ENCODE results near the gene CDY1.
"Not testable (repeated sequence)": the region's sequence is repeated elsewhere in the genome, so short reads cannot be mapped to it uniquely, and the experiment has no call there.

Gene CDY1, protein sequence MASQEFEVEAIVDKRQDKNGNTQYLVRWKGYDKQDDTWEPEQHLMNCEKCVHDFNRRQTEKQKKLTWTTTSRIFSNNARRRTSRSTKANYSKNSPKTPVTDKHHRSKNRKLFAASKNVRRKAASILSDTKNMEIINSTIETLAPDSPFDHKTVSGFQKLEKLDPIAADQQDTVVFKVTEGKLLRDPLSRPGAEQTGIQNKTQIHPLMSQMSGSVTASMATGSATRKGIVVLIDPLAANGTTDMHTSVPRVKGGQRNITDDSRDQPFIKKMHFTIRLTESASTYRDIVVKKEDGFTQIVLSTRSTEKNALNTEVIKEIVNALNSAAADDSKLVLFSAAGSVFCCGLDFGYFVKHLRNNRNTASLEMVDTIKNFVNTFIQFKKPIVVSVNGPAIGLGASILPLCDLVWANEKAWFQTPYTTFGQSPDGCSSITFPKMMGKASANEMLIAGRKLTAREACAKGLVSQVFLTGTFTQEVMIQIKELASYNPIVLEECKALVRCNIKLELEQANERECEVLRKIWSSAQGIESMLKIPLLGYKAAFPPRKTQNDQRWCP

DNA sequence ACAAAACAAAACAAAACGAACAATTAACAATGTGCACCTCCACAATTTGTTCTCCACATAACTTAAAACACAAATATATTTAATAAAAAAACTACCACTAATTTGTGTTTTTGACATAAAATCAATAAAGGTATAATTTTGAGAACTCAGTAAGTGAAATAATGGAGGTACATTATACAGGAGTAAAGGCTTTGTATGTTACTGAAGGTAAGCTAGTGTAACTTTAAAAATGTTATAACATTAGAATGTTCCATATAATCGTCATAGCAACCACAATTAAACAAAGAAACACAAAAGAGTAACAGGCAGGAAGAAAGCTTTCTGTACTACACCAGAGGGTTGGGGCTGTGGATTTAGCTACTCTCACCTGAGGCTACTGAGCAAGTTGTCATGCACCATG, at the start of gene CDY1:
CDY1 (plus strand) TSS at position 301 of the 400 bp plus-strand sequence. CDS start 326 bp downstream, outside the sequence.
- FAIRE-seq; DNase-seq (ENCODE audit: insufficient read length, low spot score): not testable (repeated sequence)

DNA sequence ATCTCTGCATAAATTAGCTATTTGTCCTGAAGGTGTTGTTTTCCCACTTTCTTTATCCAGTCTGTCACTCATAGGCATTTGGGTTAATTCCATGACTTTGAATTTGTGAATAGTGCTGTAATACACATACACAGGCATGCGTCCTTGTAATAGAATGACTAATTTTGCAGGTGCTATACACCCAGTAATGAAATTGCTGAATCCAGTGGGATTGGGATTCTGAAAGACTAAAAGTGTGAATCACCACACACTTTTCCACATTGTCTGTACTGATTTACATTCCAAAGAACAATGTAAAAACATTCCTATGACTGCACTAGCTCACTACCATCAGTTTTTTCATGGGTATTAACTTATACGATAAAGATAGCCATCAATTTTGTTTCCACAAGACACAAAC, 28.6 kb upstream of the CDY1 start:
- not testable (repeated sequence) for FAIRE-seq; DNase-seq (ENCODE audit: insufficient read length, low spot score)

DNA sequence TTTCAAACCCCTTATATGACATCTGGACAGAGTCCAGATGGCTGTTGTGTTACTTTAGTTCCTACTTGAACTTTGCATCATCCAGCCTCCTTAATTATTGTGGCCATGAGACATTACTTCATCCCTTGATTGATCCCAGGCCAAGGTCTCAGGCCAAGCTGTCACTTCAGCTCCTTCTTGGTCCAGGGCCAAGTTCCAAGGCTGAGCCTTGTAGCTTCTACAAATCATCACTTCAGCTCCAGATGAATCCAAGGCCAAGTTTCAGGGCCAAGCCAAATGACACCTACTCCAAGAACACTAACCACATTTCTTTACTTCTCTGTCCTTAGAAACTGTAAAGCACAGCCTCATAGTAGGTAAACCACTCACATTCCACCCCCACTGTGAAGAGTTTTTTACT, 1.7 kb upstream of the CDY1 start:
- not testable (repeated sequence) for FAIRE-seq

DNA sequence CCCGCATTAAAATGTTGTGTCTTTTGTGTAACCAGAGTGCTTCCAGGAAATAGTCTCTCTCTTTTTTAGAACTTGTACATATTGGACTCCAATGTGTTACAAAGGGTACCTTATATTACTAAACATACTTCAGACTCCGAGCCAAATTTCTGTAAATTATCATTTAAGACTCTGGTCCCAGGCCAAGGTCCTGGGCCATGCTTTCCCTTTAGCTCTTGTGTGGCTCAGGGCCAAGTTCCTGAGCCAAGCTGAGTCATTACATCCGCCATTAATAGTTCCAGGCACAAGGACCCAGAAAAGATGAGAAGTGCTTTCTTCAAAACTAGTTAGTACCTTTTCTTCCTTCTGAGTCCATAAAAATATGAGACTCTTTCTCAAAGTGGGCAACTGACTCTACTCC, 4.6 kb downstream of the CDY1 start:
- FAIRE-seq, result not testable (repeated sequence)

More for the DNA sequence above, 1.7 kb upstream of the CDY1 start:
- DNase-seq (ENCODE audit: insufficient read length, low spot score), result not testable (repeated sequence)

DNA sequence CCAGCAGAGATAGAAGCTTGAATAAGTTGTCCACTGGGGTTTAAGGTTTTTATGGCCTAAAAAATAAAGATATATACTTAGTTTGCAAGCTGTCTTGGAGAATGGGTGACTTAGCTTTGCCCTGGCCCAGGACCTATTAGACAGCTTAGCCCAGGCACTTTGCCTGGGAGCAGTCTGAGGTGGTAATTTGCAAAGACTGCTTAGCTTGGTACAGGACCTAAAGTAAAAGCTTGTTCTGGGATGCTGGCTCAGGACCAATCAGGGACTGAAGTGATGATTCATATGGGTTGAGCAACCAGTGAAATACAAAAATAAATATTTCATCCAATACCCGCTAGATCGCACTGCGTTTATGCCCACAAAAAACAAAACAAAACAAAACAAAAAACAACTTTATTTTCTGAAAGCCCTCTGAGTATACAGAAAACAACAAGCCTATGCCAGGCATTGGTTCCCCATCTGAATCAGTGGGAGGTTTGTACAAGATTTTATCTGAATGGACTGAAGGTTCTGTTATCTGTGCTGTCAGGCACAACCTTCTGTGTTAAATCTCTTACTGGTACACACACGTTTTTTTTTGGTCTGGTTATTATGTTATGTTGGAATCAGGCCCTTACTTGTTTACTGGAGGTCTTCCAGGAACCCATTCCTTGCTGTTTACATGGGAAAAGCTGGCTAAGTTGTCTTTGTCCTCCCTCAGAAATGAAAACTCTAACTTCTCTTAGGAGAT, 8.6 kb downstream of the CDY1 start:
- FAIRE-seq; DNase-seq (ENCODE audit: insufficient read length, low spot score): not testable (repeated sequence)

More for the DNA sequence above, 4.6 kb downstream of the CDY1 start:
- not testable (repeated sequence) for DNase-seq (ENCODE audit: insufficient read length, low spot score)

DNA sequence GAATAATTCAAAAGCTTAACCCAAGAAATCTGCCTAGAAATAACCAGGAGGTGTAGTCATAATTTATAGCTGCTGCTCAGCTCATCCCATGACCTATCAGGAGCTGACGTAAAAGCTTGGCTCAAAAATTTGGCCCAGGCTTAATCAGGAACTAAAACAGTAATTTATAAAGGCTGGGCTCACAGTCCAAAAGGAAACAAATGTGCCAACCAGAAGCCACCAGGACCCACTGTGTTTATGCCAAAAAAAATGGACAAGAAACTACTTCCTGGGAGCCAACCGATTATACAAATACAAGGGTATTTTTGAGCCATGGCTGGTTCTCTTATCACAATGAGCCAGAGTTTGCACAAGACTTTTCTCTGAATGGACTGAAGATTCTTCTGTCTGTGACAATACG, 17.9 kb downstream of the CDY1 start:
- not testable (repeated sequence) for FAIRE-seq; DNase-seq (ENCODE audit: insufficient read length, low spot score)

DNA sequence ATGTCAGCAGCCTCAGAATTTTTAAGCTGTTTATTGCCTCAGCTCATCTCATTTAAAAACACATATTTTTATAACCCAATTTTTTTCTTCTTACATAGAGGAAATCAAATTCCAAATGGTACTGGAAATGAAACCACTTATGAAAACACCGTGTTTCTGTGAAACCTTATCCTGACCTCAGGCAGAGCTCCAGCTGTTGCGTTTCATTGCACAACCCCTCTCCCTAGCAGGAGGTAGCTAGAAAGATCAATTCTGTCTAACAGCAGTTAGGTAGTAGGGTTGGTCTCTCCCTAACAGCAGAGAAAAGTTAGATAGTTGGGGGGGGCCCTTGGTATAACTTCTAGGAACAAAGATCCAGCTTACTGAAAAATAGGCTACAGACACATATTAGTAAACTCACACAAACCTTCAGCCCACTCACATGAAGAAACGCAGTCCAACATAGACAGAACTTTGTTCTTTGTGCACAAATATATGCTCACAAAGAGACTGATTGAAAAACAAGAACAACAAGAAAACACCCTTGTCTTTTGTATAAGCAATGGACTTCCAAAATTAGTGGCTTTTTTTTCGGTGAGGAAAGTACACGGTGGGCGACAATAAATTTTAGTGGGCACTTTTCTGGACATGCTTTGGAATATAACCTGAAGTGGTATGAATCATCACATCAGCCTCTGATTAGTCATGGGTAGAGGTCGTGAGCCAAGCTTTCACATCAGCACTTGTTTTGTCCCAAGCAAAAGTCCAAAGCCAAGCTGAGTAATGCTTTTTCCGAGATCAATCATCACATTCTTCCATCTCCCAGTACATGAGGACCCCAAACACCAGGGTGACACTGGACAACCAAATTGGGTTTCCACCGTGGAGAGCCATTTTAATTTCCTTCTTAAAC, 21.4 kb downstream of the CDY1 start:
- DNase-seq (ENCODE audit: insufficient read length, low spot score); FAIRE-seq: not testable (repeated sequence)
